H9 (cell line): ENCODE measurements around the gene EPHB2. TPM values are rescaled to one million over a fixed set of nuclear protein-coding genes. Genes with fewer than 3 reads are reported as not detected.

Source experiments
- DNase-seq: peaks from one replicate; pipeline ENCODE4 v3.0.0-alpha.2; 2017
- H2AFZ ChIP-seq: one replicate; pipeline ENCODE4 v1.6.1; 2013; ENCODE audit warnings: mild to moderate bottlenecking, low read length, control low read depth, moderate library complexity
- H2AK5ac ChIP-seq: 2 replicates; pipeline ENCODE4 v1.6.1; 2013; ENCODE audit warnings: low read length, control low read depth, mixed read lengths; ENCODE audit not compliant: insufficient read length
- H2BK120ac ChIP-seq: one replicate; pipeline ENCODE4 v1.6.1; 2013; ENCODE audit warnings: low read depth, mild to moderate bottlenecking, low read length, control low read depth, inconsistent platforms; ENCODE audit not compliant: poor library complexity, severe bottlenecking
- H2BK12ac ChIP-seq: 2 replicates; pipeline ENCODE4 v1.6.1; 2013; ENCODE audit warnings: low read length, control low read depth, mixed read lengths, low read depth; ENCODE audit not compliant: insufficient read length
- H2BK15ac ChIP-seq: 2 replicates; pipeline ENCODE4 v1.6.1; 2013; ENCODE audit warnings: low read depth, low read length, control low read depth
- H2BK20ac ChIP-seq: one replicate; pipeline ENCODE4 v1.6.1; 2013; ENCODE audit warnings: low read depth, mild to moderate bottlenecking, low read length, control low read depth, inconsistent platforms; ENCODE audit not compliant: poor library complexity, severe bottlenecking
- H2BK5ac ChIP-seq: 2 replicates; pipeline ENCODE4 v1.6.1; 2013; ENCODE audit warnings: low read length, control low read depth, mixed read lengths; ENCODE audit not compliant: insufficient read length
- H3K14ac ChIP-seq: 2 replicates; pipeline ENCODE4 v1.6.1; 2013; ENCODE audit warnings: low read length, control low read depth; ENCODE audit not compliant: insufficient read depth
- H3K18ac ChIP-seq: 2 replicates; pipeline ENCODE4 v1.6.1; 2013; ENCODE audit warnings: low read depth, mild to moderate bottlenecking, mixed read lengths, low read length, control low read depth; ENCODE audit not compliant: insufficient read length
- H3K23ac ChIP-seq: 2 replicates; pipeline ENCODE4 v1.6.1; 2013; ENCODE audit warnings: low read length, control low read depth, mixed read lengths, low read depth; ENCODE audit not compliant: insufficient read length
- H3K23me2 ChIP-seq: 2 replicates; pipeline ENCODE4 v1.6.1; 2013; ENCODE audit warnings: low read depth, mild to moderate bottlenecking, mixed read lengths, low read length, control low read depth; ENCODE audit not compliant: insufficient read length, poor library complexity, severe bottlenecking
- H3K27ac ChIP-seq: 2 replicates; pipeline ENCODE4 v1.5.1; 2013; ENCODE audit warnings: low read length, control low read depth, mixed read lengths, low read depth; ENCODE audit not compliant: insufficient read length
- H3K27me3 ChIP-seq: 2 replicates; pipeline ENCODE4 v1.6.1; 2013; ENCODE audit warnings: low read length, control low read depth, inconsistent platforms; ENCODE audit not compliant: insufficient read depth
- H3K4ac ChIP-seq: 2 replicates; pipeline ENCODE4 v1.6.1; 2013; ENCODE audit warnings: low read depth, mild to moderate bottlenecking, control low read depth, inconsistent platforms, low read length, moderate library complexity
- H3K4me1 ChIP-seq: 2 replicates; pipeline ENCODE4 v1.6.1; 2013; ENCODE audit warnings: low read length, control low read depth, inconsistent platforms; ENCODE audit not compliant: insufficient read depth
- H3K4me2 ChIP-seq: 2 replicates; pipeline ENCODE4 v1.6.1; 2013; ENCODE audit warnings: low read length, control low read depth, mixed read lengths; ENCODE audit not compliant: insufficient read length, insufficient read depth
- H3K56ac ChIP-seq: 2 replicates; pipeline ENCODE4 v1.6.1; 2013; ENCODE audit warnings: low read depth, mild to moderate bottlenecking, mixed read lengths, low read length, control low read depth; ENCODE audit not compliant: insufficient read length
- H3K79me1 ChIP-seq: 2 replicates; pipeline ENCODE4 v1.6.1; 2013; ENCODE audit warnings: low read depth, mild to moderate bottlenecking, moderate library complexity, low read length, control low read depth, inconsistent platforms; ENCODE audit not compliant: insufficient read depth, poor library complexity, severe bottlenecking
- H3K79me2 ChIP-seq: 2 replicates; pipeline ENCODE4 v1.6.1; 2013; ENCODE audit warnings: low read length, control low read depth, inconsistent platforms; ENCODE audit not compliant: insufficient read depth
- H3K9ac ChIP-seq: 2 replicates; pipeline ENCODE4 v1.6.1; 2013; ENCODE audit warnings: low read length, control low read depth, mixed read lengths; ENCODE audit not compliant: insufficient read length; ENCODE audit errors: extremely low read depth
- H3K9me3 ChIP-seq: one replicate; pipeline ENCODE4 v1.6.1; 2013; ENCODE audit warnings: low read depth, low read length, inconsistent platforms; ENCODE audit not compliant: control insufficient read depth
- H3T11ph ChIP-seq: one replicate; pipeline ENCODE4 v1.6.1; 2013; ENCODE audit warnings: mild to moderate bottlenecking, low read length, control low read depth, inconsistent platforms
- H4K20me1 ChIP-seq: one replicate; pipeline ENCODE4 v1.6.1; 2013; ENCODE audit not compliant: control insufficient read depth, insufficient read length, insufficient read depth
- H4K5ac ChIP-seq: 2 replicates; pipeline ENCODE4 v1.6.1; 2013; ENCODE audit warnings: low read depth, mild to moderate bottlenecking, mixed read lengths, low read length, control low read depth; ENCODE audit not compliant: insufficient read length
- H4K8ac ChIP-seq: replicated peaks from 2 replicates; pipeline ENCODE4 v1.6.1; 2013; ENCODE audit warnings: low read length, control low read depth, mixed read lengths, low read depth; ENCODE audit not compliant: insufficient read length
- H4K91ac ChIP-seq: 2 replicates; pipeline ENCODE4 v1.6.1; 2013; ENCODE audit warnings: low read depth, mild to moderate bottlenecking, moderate library complexity, mixed read lengths, low read length, control low read depth; ENCODE audit not compliant: insufficient read length
- H3K27ac Mint-ChIP-seq, 3 experiments: 2 replicates in 2 of 3; 3 replicates in 1 of 3; pipeline ENCODE4 v1.8.0; 2020 to 2021; ENCODE audit warnings: mixed read lengths in 3 of 3, mild to moderate bottlenecking in 1 of 3, moderate library complexity in 1 of 3
- H3K27me3 Mint-ChIP-seq: 2 replicates; pipeline ENCODE4 v1.8.0; 2021; ENCODE audit warnings: low read depth, mild to moderate bottlenecking, moderate library complexity, mixed read lengths
- H3K36me3 Mint-ChIP-seq, 3 experiments: 2 replicates in 2 of 3; 3 replicates in 1 of 3; pipeline ENCODE4 v1.8.0; 2020 to 2021; ENCODE audit warnings: low read depth in 3 of 3, mixed read lengths in 3 of 3; ENCODE audit not compliant: insufficient read depth in 1 of 3
- H3K4me1 Mint-ChIP-seq, 2 experiments: 2 replicates each; pipeline ENCODE4 v1.8.0; 2020; ENCODE audit warnings: mixed read lengths in 2 of 2
- H3K4me3 Mint-ChIP-seq, 2 experiments: 2 replicates in 1 of 2; 3 replicates in 1 of 2; pipeline ENCODE4 v1.8.0; 2020 to 2021; ENCODE audit warnings: mild to moderate bottlenecking in 2 of 2, mixed read lengths in 2 of 2, moderate library complexity in 1 of 2
- H3K9me3 Mint-ChIP-seq, 2 experiments: 2 replicates in 1 of 2; 3 replicates in 1 of 2; pipeline ENCODE4 v1.8.0; 2020; ENCODE audit warnings: mild to moderate bottlenecking in 2 of 2, mixed read lengths in 2 of 2, moderate library complexity in 1 of 2
- CTCF ChIP-seq: fragments of 200-600 bp; sonication (generic); conservative IDR thresholded peaks from 3 replicates; pipeline ENCODE4 v1.8.0; 2021; ENCODE audit warnings: antibody characterized with exemption, mild to moderate bottlenecking
- WGBS: extraction: QIAGEN DNeasy Blood & Tissue Kit; methylation state at CpG from one replicate; pipeline ENCODE4 v1.1.7; 2013; ENCODE audit warnings: missing lambda C conversion rate, low lambda C conversion rate, mixed read lengths; ENCODE audit not compliant: insufficient read length; ENCODE audit errors: extremely low coverage; 5-methylcytosine and 5-hydroxymethylcytosine counted together
- total RNA-seq: library from RNA; stranded (reverse); gene quantifications from 2 replicates; pipeline ENCODE4 v1.2.1, GENCODE V29; 2021

Gene EPHB2
- total RNA-seq, 1 experiment from 2014 or later = 9.5 TPM

- Mint-ChIP-seq H3K27ac (no peak overlapping the region), H3K4me1 (peaks cover 22 to 37% of the 10 kb centered on the region in 2 experiments), H3K9me3 (no peaks in the 10 kb centered on the region)
Measured at GRCh38 chr1:22847709-22848108, 137.1 kb downstream of the EPHB2 start.

More at GRCh38 chr1:22847709-22848108, 137.1 kb downstream of the EPHB2 start:
- Histone ChIP-seq H4K8ac (no peak overlapping the region), H3K23me2 (no peaks in the 10 kb centered on the region), H2BK12ac (no peak overlapping the region), H3K14ac (no peak overlapping the region), H4K20me1 (no peaks in the 10 kb centered on the region), H2BK5ac (no peak overlapping the region), H3K9ac (no peak overlapping the region), H3K4ac (no peak overlapping the region), H4K5ac (no peak overlapping the region), H3T11ph (no peak overlapping the region), H2BK15ac (no peak overlapping the region), H3K27me3 (no peaks in the 10 kb centered on the region), H3K4me2 (no peak overlapping the region), H3K9me3 (no peaks in the 10 kb centered on the region), H3K18ac (no peak overlapping the region), H4K91ac (no peak overlapping the region), H3K4me1 (0 out of 2 replicates have a peak, but pooled peaks cover 2% of the 10 kb centered on the region), H2BK20ac (no peak overlapping the region), H3K79me1 (no peaks in the 10 kb centered on the region), H2BK120ac (no peak overlapping the region), H3K56ac (no peak overlapping the region), H2AK5ac (no peak overlapping the region), H2AFZ (no peak overlapping the region), H3K27ac (no peak overlapping the region), H3K79me2 (no peaks in the 10 kb centered on the region), H3K23ac (no peak overlapping the region)
- no peak overlapping the region for H3K4me3 Mint-ChIP-seq
- H3K36me3 Mint-ChIP-seq = no peaks in the 10 kb centered on the region
- no peak for DNase-seq
- no CpG with 5 or more reads among the region's 2 CpGs for WGBS
- no peak for TF ChIP-seq CTCF
- peaks cover 2% of the 10 kb centered on the region; the same call in 1 of the 2 replicates for H3K27me3 Mint-ChIP-seq
